Psoas muscle (tissue), 8 donors: ENCODE data around the gene ZSCAN22. TPM values are rescaled to one million over a fixed set of nuclear protein-coding genes. Genes with fewer than 3 reads are reported as not detected.

Experiments
- ATAC-seq, 4 donors: fragments of 200-7000 bp; cut with Tn5 transposase; one replicate each; pipeline ENCODE4 v1.9.1; 2020; ENCODE audit warnings: moderate library complexity in 3 of 4, mild to moderate bottlenecking in 2 of 4
- DNase-seq, 2 donors: peaks; one replicate each; pipeline ENCODE4 v3.0.0-alpha.2; 2020
- H3K27ac ChIP-seq: fragments of 200-600 bp; one replicate; pipeline ENCODE4 v1.8.0; 2022
- H3K27me3 ChIP-seq, 3 donors: fragments of 200-600 bp in 1 of 3; one replicate each; pipeline versions ENCODE4 v1.6.1 to v1.8.0; 2013 to 2022; ENCODE audit warnings: low read length in 2 of 3, mild to moderate bottlenecking in 2 of 3, moderate library complexity in 1 of 3; ENCODE audit not compliant: insufficient read depth in 3 of 3
- H3K36me3 ChIP-seq, 2 donors: fragments of 200-600 bp in 1 of 2; one replicate each; pipeline versions ENCODE4 v1.6.1 to v1.8.0; 2013 to 2022; ENCODE audit warnings: low read depth in 1 of 2, mild to moderate bottlenecking in 1 of 2, moderate library complexity in 1 of 2; ENCODE audit not compliant: insufficient read depth in 1 of 2
- H3K4me1 ChIP-seq: fragments of 200-600 bp; one replicate; pipeline ENCODE4 v1.8.0; 2022
- H3K4me3 ChIP-seq: fragments of 200-600 bp; one replicate; pipeline ENCODE4 v1.8.0; 2022; ENCODE audit warnings: mild to moderate bottlenecking
- H3K9me3 ChIP-seq: fragments of 200-600 bp; one replicate; pipeline ENCODE4 v1.8.0; 2022
- WGBS, 3 donors: extraction: QIAGEN DNeasy Blood & Tissue Kit; methylation state at CpG; one replicate each; pipeline versions ENCODE4 v1.1.6 to v1.1.7; 2013; 5-methylcytosine and 5-hydroxymethylcytosine counted together
- intact Hi-C, 2 donors: fragments of 100-400 bp; cut with DNase I; formaldehyde crosslinking; loops; one replicate each; pipeline versions ENCODE4 v1.11.0 to v1.14.2; 2022
- polyA plus RNA-seq, 3 donors: library from polyadenylated mRNA; stranded (reverse); fragments of 200-250 nt; gene quantifications; one replicate each; pipeline ENCODE4 v1.2.3, GENCODE V29; 2013
- total RNA-seq, 4 donors: library from RNA; stranded (reverse); fragmentation: NEBNext Ultra II Directional in 2 of 4; extraction: Animal tissue kit (Norgen Biotek cat#: 25700) in 2 of 4; gene quantifications; one replicate each; pipeline versions ENCODE4 v1.2.1 to v1.2.4, GENCODE V29; 2021 to 2023
- TF ChIP-seq, protein P1 (sequence below): fragments of 200-600 bp; IDR thresholded peaks from one replicate; pipeline ENCODE4 v1.8.0; 2022; ENCODE audit warnings: antibody characterized with exemption
- donor health status: healthy with polysubstance abuse.
- donor health status: DM: no; HTN: no; CAD: no; lungs with moderate emphysema.
- donor health status: Bipolar disorder and iron deficiency.
- donor health status: healthy.
- donor health status: DM: yes; HTN: yes; CAD: no.
- donor health status: DM: no; HTN: no; CAD: no.
- donor health status: DM: no; HTN: no; CAD: no.
- donor health status: DM: yes; HTN: yes; CAD: no.

ZSCAN22 gene
- total and polyA plus RNA-seq, 7 donors, result 1.1 to 3.1 (median 2.0) TPM

DNA sequence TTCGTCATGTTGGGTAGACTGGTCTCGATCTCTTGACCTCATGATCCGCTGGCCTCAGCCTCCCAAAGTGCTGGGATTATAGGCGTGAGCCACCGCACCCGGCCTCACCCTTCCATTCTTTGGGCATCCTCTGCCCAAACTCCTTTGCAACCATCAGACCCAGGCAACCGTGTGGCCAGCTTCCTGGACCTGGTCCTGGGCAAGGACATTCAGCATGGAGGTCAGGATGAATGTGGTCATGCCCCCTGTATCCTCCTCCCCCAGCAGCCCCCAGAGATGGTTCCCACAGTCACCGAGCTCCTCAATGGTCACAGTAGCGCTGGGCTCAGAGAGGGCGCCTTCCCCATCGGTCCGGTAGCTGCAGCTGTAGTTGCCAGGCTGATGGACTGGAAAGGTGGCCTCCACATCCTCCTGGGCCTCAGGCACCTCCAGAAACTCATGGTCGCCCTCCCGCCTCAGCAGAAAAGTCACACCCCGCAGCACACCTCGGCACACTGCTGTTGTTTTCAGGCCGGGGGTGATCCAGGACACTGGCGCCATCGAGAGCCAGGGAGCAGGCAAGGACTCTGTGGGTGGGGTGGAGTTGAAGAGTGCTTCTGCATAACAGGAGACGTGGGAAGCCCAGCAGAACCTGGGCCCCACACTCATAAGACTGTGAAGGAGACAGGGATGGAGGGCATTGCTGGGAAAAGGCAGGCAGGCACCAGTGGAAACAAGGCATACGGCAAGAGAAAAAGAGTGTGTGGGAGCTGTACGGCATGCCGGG is 25.4 kb downstream of the ZSCAN22 start:
- 82 to 87% (median 84%) methylated on average over 23 of the region's 23 CpGs for WGBS, 3 donors
- H3K27ac ChIP-seq, result no peak overlapping the region
- TF ChIP-seq, protein P1, sequence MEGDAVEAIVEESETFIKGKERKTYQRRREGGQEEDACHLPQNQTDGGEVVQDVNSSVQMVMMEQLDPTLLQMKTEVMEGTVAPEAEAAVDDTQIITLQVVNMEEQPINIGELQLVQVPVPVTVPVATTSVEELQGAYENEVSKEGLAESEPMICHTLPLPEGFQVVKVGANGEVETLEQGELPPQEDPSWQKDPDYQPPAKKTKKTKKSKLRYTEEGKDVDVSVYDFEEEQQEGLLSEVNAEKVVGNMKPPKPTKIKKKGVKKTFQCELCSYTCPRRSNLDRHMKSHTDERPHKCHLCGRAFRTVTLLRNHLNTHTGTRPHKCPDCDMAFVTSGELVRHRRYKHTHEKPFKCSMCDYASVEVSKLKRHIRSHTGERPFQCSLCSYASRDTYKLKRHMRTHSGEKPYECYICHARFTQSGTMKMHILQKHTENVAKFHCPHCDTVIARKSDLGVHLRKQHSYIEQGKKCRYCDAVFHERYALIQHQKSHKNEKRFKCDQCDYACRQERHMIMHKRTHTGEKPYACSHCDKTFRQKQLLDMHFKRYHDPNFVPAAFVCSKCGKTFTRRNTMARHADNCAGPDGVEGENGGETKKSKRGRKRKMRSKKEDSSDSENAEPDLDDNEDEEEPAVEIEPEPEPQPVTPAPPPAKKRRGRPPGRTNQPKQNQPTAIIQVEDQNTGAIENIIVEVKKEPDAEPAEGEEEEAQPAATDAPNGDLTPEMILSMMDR, result no peak
- no peaks in the 10 kb centered on the region for H3K4me1 ChIP-seq
- no peak overlapping the region for H3K4me3 ChIP-seq
- no peaks in the 10 kb centered on the region for H3K36me3 ChIP-seq
- no peak for ATAC-seq
- H3K9me3 ChIP-seq, result no peaks in the 10 kb centered on the region
- no peak for DNase-seq
- peaks cover 0 to 46% (median 6%) of the 10 kb centered on the region in 3 donors for H3K27me3 ChIP-seq
- intact Hi-C loops, result no loop called here

DNA sequence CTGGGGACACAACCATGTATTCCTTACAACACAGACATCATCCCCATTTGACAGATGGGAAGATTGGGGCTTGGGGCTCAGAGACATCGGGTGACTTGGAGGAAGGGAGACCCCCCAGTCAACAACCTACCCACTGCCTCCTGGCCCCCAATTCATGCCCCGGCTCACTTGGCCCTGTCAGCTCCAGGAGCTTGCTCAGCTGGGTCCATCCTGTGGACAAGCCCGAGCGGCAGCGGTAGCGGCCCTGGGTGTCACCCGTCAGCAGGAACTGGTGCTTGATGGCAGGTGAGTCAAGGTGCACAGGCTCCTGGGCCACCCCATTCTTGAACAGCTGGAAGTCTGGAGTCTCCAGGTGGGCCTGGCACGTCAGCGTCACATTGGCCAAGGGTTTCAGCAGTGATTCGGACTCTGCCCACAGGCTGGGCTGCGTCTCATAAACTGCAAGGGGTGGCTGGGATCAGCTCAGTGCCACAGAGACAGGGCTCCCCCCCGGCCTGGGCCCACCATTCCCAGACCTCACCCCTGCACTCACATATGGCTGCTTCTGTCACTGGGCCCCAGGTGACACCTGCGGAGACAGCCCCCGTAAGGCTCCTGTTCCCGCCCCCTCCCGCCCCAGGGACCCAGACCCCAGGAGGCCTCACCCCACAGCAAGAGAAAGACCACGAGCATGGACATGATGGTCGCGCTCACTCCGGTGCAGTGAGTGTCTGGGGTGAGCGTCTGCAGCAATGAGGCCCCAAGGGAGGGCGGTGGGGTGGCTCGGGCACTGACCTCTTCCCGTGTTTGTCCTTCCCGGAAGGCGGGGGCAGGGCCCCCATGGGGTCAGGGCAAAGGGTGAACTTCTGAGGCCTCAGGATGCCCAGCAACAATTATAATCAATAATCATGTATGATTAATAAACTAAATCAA is 26.2 kb downstream of the ZSCAN22 start, which contains the start of gene A1BG:
A1BG (minus strand) TSS at position 733 of the 912 bp plus-strand sequence; CDS start at position 678, 55 bp downstream.
- H3K27me3 ChIP-seq, result peaks cover 0 to 38% (median 4%) of the 10 kb centered on the region in 3 donors
- ATAC-seq, result no peak
- 71 to 77% (median 77%) methylated on average over 24 to 26 of the region's 26 CpGs for WGBS, 3 donors

DNA sequence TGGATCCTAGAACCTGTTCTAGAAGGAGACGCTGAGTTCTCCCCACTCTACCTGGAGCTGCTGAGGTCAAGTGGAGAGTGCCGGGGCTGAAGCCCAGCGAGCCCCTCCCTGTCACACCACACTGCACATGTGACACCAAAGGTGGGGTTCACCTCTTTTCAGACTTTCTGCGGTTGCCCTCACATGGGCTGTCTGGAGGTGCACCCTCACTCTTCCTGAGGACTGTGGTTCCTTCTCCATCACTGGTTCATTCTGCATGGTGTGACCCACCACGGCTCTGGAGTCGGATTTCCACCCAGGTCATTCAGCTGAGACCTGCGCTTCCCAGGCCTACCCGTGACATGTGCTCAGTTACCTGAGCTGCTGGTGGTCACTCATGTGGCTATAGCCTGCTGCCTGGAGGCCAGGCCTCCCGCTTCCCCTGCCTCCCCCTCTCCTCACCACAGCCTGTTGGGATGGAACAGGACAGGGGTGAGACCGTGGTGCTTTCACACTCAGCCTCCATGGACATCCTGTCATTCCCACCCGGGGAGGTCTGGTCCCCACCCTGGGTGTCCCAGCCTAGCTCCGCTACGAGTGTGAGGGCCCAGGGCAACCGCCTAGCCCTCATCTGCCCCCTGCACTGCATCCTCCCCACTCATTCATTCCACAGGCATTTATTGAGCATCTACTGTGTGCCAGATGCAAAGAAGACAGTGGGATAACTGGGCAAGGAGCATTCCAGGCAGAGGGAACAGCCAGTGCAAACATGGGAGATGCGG is 27.1 kb downstream of the ZSCAN22 start:
- 80 to 84% (median 80%) methylated on average over 15 of the region's 15 CpGs for WGBS, 3 donors
- intact Hi-C loops, result no loop called here
- TF ChIP-seq, protein P1, result no peak
- peaks cover 0 to 33% (median 4%) of the 10 kb centered on the region in 3 donors for H3K27me3 ChIP-seq
- H3K4me3 ChIP-seq, result no peak overlapping the region
- H3K27ac ChIP-seq, result no peak overlapping the region
- DNase-seq (no peak), ATAC-seq (no peak)
- H3K4me1 ChIP-seq, result no peaks in the 10 kb centered on the region
- H3K36me3 ChIP-seq, result no peaks in the 10 kb centered on the region
- H3K9me3 ChIP-seq, result no peaks in the 10 kb centered on the region

More for the DNA sequence above, 26.2 kb downstream of the ZSCAN22 start, which contains the start of gene A1BG:
- TF ChIP-seq, protein P1, result no peak
- H3K4me3 ChIP-seq, result no peak within 1 kb of the TSS
- intact Hi-C loops, result no loop called here
- no peak for DNase-seq
- no peaks in the 10 kb centered on the region for H3K9me3 ChIP-seq
- no peaks in the 10 kb centered on the region for H3K4me1 ChIP-seq
- H3K27ac ChIP-seq, result no peak within 1 kb of the TSS
- H3K36me3 ChIP-seq, result no peaks in the 10 kb centered on the region

DNA sequence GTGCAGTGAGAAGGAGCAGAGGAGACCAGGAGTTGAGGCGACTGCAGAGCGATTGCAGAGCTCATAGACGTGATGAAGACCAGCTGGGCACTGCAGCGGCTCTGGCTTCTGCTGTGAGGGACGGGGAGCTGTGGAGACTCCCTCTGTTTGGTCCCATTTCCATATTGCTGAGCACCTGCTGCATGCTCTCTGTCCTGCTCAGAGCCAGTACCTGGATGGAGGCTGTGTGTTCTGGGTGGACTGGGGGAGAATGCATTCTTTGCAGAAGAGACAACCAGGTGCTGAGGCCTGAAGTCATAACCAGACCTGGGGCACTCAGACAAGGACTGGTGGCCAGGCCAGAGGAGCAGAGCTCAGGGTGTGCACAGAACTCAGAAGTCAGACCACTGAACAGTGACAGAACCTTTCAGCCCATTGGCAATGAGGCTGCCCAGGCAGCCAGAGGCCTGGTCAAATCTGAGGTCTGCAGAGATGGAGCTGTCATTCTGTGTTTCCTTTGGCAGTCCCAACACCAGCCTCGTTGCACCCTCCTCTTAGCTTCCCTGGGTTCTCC is 27.8 kb downstream of the ZSCAN22 start:
- peaks cover 0 to 29% (median 4%) of the 10 kb centered on the region in 3 donors for H3K27me3 ChIP-seq
- intact Hi-C loops, result no loop called here
- DNase-seq (no peak), ATAC-seq (no peak)
- TF ChIP-seq, protein P1, result no peak
- 68 to 79% (median 74%) methylated on average over 6 of the region's 6 CpGs for WGBS, 3 donors
- no peaks in the 10 kb centered on the region for H3K9me3 ChIP-seq
- H3K27ac ChIP-seq, result no peak overlapping the region
- H3K36me3 ChIP-seq, result no peaks in the 10 kb centered on the region
- H3K4me1 ChIP-seq, result no peaks in the 10 kb centered on the region
- no peak overlapping the region for H3K4me3 ChIP-seq
